ENCODE results near the gene SCAPER.
"Not testable (repeated sequence)": the region's sequence is repeated elsewhere in the genome, so short reads cannot be mapped to it uniquely, and the experiment has no call there.

The SCAPER gene

DNA sequence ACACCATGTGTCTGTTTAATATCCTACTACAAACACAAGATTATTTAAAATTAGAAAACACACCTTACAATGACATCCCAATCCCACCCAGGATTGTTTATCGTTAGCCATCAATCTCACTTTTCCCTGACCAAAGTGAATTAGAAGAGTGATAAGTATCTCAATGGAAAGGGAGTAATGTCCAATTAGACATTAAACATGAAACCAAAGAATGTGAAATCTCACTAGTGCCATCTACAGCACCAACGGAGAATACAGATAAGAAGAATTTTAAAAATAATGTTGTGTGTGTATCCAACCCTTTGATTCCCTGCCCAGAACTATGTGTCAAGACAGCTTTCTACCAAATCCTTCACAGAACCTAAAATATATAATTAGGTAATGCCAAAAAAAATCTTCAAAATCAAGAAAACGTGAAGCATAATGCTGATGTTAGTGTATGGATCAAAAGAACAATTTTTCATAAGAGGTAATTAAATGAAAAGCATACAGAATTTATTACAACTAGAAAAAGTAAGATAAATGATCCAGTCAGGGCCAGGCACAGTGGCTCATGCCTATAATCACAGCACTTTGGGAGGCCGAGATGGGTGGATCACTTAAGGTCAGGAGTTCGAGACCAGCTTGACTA, 64.2 kb downstream of the SCAPER start:
- no peaks in the 10 kb centered on the region for H3K9me3 ChIP-seq (ENCODE audit: control insufficient read depth, low read length)
- H3K9ac ChIP-seq (ENCODE audit: low read length), result no peak overlapping the region
- no peaks in the 10 kb centered on the region for H3K27me3 ChIP-seq (ENCODE audit: control insufficient read depth, insufficient read depth, low read length)
- no peak overlapping the region for H3K4me3 ChIP-seq (ENCODE audit: low read length)
- H3K36me3 ChIP-seq (ENCODE audit: control insufficient read depth, insufficient read depth, low read length), result no peaks in the 10 kb centered on the region
- no peaks in the 10 kb centered on the region for H3K4me1 ChIP-seq (ENCODE audit: control insufficient read depth, insufficient read depth, low read length)

DNA sequence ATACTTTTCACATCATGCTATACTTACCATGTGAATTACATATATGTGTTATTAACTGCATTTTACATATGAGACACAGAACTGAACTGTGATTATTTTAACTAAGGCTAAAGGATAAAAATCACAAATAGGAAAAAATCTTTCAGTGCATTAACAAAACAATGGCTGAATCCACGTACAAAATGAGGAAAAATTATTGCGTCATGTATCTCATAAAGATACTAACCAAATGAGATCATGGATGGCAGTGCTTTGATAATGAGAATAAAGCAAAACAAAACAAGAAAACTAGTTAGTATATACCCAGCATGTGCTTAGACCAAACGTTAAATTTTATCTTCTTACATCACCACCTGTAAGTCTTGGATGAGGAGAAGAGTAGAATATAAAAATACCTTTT, 66.0 kb downstream of the SCAPER start:
- no peaks in the 10 kb centered on the region for H3K4me1 ChIP-seq (ENCODE audit: control insufficient read depth, insufficient read depth, low read length)
- no peak overlapping the region for H3K4me3 ChIP-seq (ENCODE audit: low read length)
- no peaks in the 10 kb centered on the region for H3K27me3 ChIP-seq (ENCODE audit: control insufficient read depth, insufficient read depth, low read length)
- H3K9ac ChIP-seq (ENCODE audit: low read length), result no peak overlapping the region
- H3K9me3 ChIP-seq (ENCODE audit: control insufficient read depth, low read length), result no peaks in the 10 kb centered on the region
- no peaks in the 10 kb centered on the region for H3K36me3 ChIP-seq (ENCODE audit: control insufficient read depth, insufficient read depth, low read length)

DNA sequence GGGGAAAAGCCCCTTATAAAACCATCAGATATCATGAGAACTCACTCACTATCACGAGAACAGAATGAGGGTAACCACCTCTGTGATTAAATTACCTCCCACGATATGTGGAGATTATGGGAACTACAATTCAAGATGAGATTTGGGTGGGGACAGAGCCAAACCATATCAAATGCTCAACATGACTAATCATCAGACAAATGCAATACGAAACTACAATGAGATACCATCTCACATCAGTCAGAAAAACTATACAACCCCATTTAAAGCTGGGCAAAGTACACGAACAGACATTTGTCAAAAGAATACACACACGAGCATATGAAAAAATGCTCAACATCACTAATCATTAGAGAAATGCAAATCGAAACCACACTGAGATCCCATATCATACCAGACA, 67.7 kb downstream of the SCAPER start:
- Histone ChIP-seq H3K4me3 (ENCODE audit: low read length) (no peak overlapping the region), H3K9me3 (ENCODE audit: control insufficient read depth, low read length) (no peaks in the 10 kb centered on the region), H3K4me1 (ENCODE audit: control insufficient read depth, insufficient read depth, low read length) (no peaks in the 10 kb centered on the region), H3K27me3 (ENCODE audit: control insufficient read depth, insufficient read depth, low read length) (no peaks in the 10 kb centered on the region), H3K9ac (ENCODE audit: low read length) (no peak overlapping the region), H3K36me3 (ENCODE audit: control insufficient read depth, insufficient read depth, low read length) (no peaks in the 10 kb centered on the region)

DNA sequence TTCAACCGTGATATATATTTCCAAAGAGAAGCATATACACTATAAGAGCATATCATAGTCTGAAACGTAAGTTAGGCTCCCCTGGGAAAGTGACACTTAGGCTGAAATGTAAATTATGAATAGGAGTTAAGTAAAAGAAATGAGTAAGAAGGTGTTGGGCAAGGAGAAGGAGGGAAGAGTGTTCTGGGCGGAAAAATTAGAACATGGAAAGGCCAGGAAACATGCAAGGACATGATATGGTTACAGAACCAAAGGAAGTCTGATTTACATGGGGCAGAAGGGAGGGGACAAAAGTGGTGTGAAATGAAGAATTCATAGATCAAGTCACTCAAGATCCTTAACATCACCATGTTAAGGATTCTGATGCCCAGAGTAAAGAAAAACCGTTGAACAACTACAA, 75.2 kb downstream of the SCAPER start:
- Histone ChIP-seq H3K4me3 (ENCODE audit: low read length) (no peak overlapping the region), H3K4me1 (ENCODE audit: control insufficient read depth, insufficient read depth, low read length) (no peaks in the 10 kb centered on the region), H3K9me3 (ENCODE audit: control insufficient read depth, low read length) (no peaks in the 10 kb centered on the region), H3K36me3 (ENCODE audit: control insufficient read depth, insufficient read depth, low read length) (no peaks in the 10 kb centered on the region), H3K9ac (ENCODE audit: low read length) (no peak overlapping the region), H3K27me3 (ENCODE audit: control insufficient read depth, insufficient read depth, low read length) (no peaks in the 10 kb centered on the region)

DNA sequence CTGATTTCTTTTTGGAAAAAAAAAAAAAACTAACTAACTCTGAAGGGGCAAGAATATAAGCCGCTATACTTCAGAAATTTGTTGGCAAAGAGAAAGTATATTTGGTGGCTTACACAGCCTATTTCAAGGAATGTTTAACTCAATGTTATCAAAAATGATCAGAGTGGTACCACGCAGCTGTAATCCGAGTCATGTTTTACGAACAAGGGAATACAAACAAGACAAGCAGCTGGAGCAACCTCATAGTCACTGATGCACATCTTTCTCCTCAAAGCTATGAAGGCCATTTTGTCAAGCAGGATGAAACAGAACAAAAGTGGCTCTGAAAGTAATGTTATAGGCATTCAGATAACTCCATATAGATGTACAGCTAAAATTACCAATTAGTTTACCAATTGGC, 81.2 kb downstream of the SCAPER start:
- Histone ChIP-seq H3K27me3 (ENCODE audit: control insufficient read depth, insufficient read depth, low read length) (no peaks in the 10 kb centered on the region), H3K4me3 (ENCODE audit: low read length) (no peak overlapping the region), H3K9ac (ENCODE audit: low read length) (no peak overlapping the region), H3K36me3 (ENCODE audit: control insufficient read depth, insufficient read depth, low read length) (no peaks in the 10 kb centered on the region), H3K9me3 (ENCODE audit: control insufficient read depth, low read length) (no peaks in the 10 kb centered on the region), H3K4me1 (ENCODE audit: control insufficient read depth, insufficient read depth, low read length) (no peaks in the 10 kb centered on the region)

DNA sequence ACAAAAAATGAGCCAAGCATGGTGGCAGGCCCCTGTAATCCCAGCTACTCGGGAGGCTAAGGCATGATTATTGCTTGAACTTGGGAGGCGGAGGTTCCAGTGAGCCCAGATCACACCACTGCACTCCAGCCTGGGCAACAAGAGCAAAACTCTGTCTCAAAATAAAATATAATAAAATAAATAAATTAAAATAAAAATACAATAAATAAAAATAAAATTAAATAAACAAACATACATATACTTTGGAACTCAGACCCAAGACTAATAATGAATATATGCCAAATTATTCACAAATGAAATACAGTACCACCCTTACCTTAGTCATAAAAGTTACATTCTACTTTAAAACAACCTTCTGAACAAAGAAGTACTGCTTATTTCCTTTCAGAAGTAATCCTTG, 81.8 kb downstream of the SCAPER start:
- H3K4me3 ChIP-seq (ENCODE audit: low read length), result no peak overlapping the region
- no peaks in the 10 kb centered on the region for H3K4me1 ChIP-seq (ENCODE audit: control insufficient read depth, insufficient read depth, low read length)
- H3K27me3 ChIP-seq (ENCODE audit: control insufficient read depth, insufficient read depth, low read length), result no peaks in the 10 kb centered on the region
- H3K36me3 ChIP-seq (ENCODE audit: control insufficient read depth, insufficient read depth, low read length), result no peaks in the 10 kb centered on the region
- no peaks in the 10 kb centered on the region for H3K9me3 ChIP-seq (ENCODE audit: control insufficient read depth, low read length)
- no peak overlapping the region for H3K9ac ChIP-seq (ENCODE audit: low read length)

DNA sequence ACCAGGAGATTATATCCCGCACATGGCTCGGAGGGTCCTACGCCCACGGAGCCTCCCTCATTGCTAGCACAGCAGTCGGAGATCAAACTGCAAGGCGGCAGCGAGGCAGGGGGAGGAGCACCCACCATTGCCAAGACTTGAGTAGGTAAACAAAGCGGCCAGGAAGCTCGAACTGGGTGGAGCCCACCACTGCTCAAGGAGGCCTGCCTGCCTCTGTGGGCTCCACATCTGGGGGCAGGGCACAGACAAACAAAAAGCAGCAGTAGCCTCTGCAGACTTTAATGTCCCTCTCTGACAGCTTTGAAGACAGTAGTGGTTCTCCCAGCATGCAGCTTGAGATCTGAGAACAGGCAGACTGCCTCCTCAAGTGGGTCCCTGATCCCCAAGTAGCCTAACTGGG, 86.2 kb downstream of the SCAPER start:
- H3K9ac ChIP-seq (ENCODE audit: low read length); H3K4me1 ChIP-seq (ENCODE audit: control insufficient read depth, insufficient read depth, low read length); H3K36me3 ChIP-seq (ENCODE audit: control insufficient read depth, insufficient read depth, low read length): not testable (repeated sequence)

DNA sequence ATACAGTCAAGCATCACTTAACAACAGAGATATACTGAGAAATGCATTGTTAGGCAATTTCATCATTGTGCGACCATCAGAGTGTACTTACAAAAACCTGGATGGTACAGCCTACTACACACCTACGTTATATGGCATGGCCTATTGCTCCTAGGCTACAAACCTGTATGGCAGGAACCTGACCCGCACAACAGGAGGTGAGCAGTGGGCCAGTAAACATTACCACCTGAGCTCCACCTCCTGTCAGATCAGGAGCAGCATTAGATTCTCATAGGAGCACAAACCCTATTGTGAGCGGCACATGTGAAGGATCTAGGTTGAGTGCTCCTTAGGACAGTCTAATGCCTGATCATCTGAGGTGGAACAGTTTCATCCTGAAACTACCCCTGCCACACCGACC, 89.7 kb downstream of the SCAPER start:
- Histone ChIP-seq H3K9me3 (ENCODE audit: control insufficient read depth, low read length) (no peaks in the 10 kb centered on the region), H3K4me3 (ENCODE audit: low read length) (no peak overlapping the region), H3K27me3 (ENCODE audit: control insufficient read depth, insufficient read depth, low read length) (no peaks in the 10 kb centered on the region), H3K4me1 (ENCODE audit: control insufficient read depth, insufficient read depth, low read length) (no peaks in the 10 kb centered on the region), H3K36me3 (ENCODE audit: control insufficient read depth, insufficient read depth, low read length) (no peaks in the 10 kb centered on the region), H3K9ac (ENCODE audit: low read length) (no peak overlapping the region)

More for the DNA sequence above, 86.2 kb downstream of the SCAPER start:
- H3K4me3 ChIP-seq (ENCODE audit: low read length); H3K27me3 ChIP-seq (ENCODE audit: control insufficient read depth, insufficient read depth, low read length); H3K9me3 ChIP-seq (ENCODE audit: control insufficient read depth, low read length): not testable (repeated sequence)

DNA sequence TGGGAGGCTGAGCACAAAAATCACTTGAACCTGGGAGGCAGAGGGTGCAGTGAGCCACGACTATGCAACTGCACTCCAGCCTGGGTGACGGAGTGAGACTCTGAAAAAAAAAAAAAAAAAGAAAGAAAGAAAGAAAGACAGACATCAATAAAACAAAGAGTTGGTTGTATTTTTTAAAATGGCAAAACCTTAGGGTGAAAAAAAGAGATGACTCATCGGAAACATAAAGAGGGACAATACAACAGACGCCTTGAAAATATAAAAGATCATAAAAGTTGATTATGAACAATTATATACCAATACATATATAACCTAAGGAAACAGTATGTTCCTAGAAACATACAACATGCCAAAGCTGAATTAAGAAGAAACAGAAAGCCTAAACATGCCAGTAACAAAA, 92.8 kb downstream of the SCAPER start:
- no peaks in the 10 kb centered on the region for H3K4me1 ChIP-seq (ENCODE audit: control insufficient read depth, insufficient read depth, low read length)
- H3K9ac ChIP-seq (ENCODE audit: low read length), result no peak overlapping the region
- H3K4me3 ChIP-seq (ENCODE audit: low read length), result no peak overlapping the region
- H3K36me3 ChIP-seq (ENCODE audit: control insufficient read depth, insufficient read depth, low read length), result no peaks in the 10 kb centered on the region
- no peaks in the 10 kb centered on the region for H3K9me3 ChIP-seq (ENCODE audit: control insufficient read depth, low read length)
- no peaks in the 10 kb centered on the region for H3K27me3 ChIP-seq (ENCODE audit: control insufficient read depth, insufficient read depth, low read length)

DNA sequence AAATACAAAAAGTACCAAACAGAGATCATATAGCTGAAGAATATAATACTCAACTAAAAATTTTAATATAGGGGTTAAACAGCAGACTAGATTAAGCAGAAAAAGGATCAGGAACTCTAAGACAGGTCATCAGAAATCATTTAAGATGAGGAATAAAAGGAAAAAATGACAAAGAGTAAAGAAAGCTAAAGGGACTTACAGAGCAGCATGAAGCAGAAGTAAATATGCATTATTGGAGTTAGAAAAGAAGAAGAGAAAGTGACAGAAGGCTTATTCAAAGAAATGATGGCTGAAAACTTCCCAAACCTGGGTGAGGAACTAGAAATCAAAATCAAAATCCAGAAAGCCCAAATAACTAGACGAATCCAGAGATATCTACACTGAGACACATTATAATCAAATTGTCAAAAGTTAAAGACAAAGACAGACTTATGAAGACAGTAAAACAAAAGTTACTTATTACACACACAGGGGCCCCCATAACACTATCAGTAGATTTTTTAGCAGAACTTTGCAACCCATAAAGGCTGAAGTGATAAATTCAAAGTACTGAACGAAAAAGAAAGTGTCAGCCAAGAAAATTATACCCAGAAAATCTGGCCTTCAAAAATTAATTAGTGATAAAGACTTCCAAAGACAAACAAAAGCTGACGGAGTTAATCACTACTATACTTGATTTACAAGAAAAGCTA, 95.6 kb downstream of the SCAPER start:
- H3K9ac ChIP-seq (ENCODE audit: low read length), result no peak overlapping the region
- H3K4me3 ChIP-seq (ENCODE audit: low read length), result no peak overlapping the region
- H3K27me3 ChIP-seq (ENCODE audit: control insufficient read depth, insufficient read depth, low read length), result no peaks in the 10 kb centered on the region
- H3K4me1 ChIP-seq (ENCODE audit: control insufficient read depth, insufficient read depth, low read length), result no peaks in the 10 kb centered on the region
- H3K36me3 ChIP-seq (ENCODE audit: control insufficient read depth, insufficient read depth, low read length), result no peaks in the 10 kb centered on the region
- H3K9me3 ChIP-seq (ENCODE audit: control insufficient read depth, low read length), result no peaks in the 10 kb centered on the region

DNA sequence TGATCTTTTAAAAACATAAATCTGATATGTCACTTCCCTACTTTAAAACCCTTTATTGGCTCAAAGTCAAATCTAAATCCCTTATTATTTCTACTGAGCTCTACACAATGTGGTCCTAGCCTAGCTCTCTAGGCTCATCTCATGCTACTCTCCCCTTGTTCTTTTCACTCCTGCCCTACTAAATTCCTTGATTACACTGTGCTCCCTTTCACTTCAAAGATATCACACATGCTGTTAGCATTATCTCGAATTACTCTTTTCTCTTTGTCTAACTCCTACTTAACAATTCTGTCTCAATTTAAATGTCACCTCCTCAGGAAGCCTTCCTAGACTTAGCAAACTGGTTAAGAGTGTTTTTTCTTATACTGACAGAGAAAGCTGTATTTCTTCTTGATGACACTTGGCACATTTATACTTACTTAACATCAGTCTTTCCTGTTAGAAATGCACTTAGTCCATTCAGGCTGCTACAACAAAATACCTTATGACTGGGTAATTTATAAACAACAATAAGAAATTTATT, 102.0 kb downstream of the SCAPER start:
- Histone ChIP-seq H3K9ac (ENCODE audit: low read length) (no peak overlapping the region), H3K9me3 (ENCODE audit: control insufficient read depth, low read length) (no peaks in the 10 kb centered on the region), H3K4me1 (ENCODE audit: control insufficient read depth, insufficient read depth, low read length) (no peaks in the 10 kb centered on the region), H3K27me3 (ENCODE audit: control insufficient read depth, insufficient read depth, low read length) (no peaks in the 10 kb centered on the region), H3K36me3 (ENCODE audit: control insufficient read depth, insufficient read depth, low read length) (no peaks in the 10 kb centered on the region), H3K4me3 (ENCODE audit: low read length) (no peak overlapping the region)

DNA sequence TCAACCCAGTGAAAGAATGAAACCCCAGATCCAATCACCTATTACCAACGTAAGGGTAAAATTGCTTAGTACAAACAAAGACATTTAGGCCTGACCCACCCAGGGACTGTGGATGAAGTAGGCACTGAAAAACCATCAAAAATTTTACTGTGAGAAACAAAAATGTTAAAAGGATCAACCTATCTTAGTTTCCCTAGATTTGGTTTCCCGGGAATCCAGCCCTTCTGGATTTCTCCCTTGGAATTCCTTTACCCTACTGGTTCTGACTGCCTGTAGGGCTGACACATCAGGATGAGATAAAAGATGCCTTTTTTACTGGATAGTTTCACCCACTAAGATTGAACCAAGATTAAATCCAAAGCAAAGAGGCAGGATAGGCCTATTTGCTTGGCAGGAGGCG, 102.7 kb downstream of the SCAPER start:
- no peaks in the 10 kb centered on the region for H3K27me3 ChIP-seq (ENCODE audit: control insufficient read depth, insufficient read depth, low read length)
- no peaks in the 10 kb centered on the region for H3K4me1 ChIP-seq (ENCODE audit: control insufficient read depth, insufficient read depth, low read length)
- H3K9me3 ChIP-seq (ENCODE audit: control insufficient read depth, low read length), result no peaks in the 10 kb centered on the region
- H3K9ac ChIP-seq (ENCODE audit: low read length), result no peak overlapping the region
- H3K36me3 ChIP-seq (ENCODE audit: control insufficient read depth, insufficient read depth, low read length), result no peaks in the 10 kb centered on the region
- no peak overlapping the region for H3K4me3 ChIP-seq (ENCODE audit: low read length)

Data from mucosa of stomach (tissue), 1 donor.